NCI-H2227 treated with DMSO at 0.1 percent for 48 hours (cell line): Measurements from ENCODE around the gene SYK.

ENCODE experiments used
- DNase-seq: peaks from one replicate; lab custom pipeline; 2025; lab: John Stamatoyannopoulos, UW

The SYK gene

GRCh38 chr9:90851444-90851843, 49.8 kb downstream of the SYK start:
- no peak for DNase-seq

- DNase-seq, result no peak
These were observed 52.3 kb downstream of the SYK start for GRCh38 chr9:90853945-90854344.

GRCh38 chr9:90854637-90855175, 53.1 kb downstream of the SYK start:
- DNase-seq, result no peak

- no peak for DNase-seq
These were observed 53.7 kb downstream of the SYK start for GRCh38 chr9:90855208-90855902.

- no peak for DNase-seq
These were observed 55.5 kb downstream of the SYK start for GRCh38 chr9:90857091-90857490.

- DNase-seq, result no peak
These were observed 56.2 kb downstream of the SYK start for GRCh38 chr9:90857855-90858254.

GRCh38 chr9:90858457-90858901, 56.9 kb downstream of the SYK start:
- DNase-seq, result no peak

GRCh38 chr9:90860382-90860781, 58.8 kb downstream of the SYK start:
- DNase-seq, result no peak

GRCh38 chr9:90860826-90861225, 59.2 kb downstream of the SYK start:
- no peak for DNase-seq

GRCh38 chr9:90861380-90861779, 59.8 kb downstream of the SYK start:
- DNase-seq, result no peak

- no peak for DNase-seq
These were observed 60.5 kb downstream of the SYK start for GRCh38 chr9:90861826-90862740.

- no peak for DNase-seq
These were observed 63.2 kb downstream of the SYK start for GRCh38 chr9:90864779-90865178.

GRCh38 chr9:90867101-90867500, 65.5 kb downstream of the SYK start:
- DNase-seq, result no peak

GRCh38 chr9:90868555-90868954, 66.9 kb downstream of the SYK start:
- DNase-seq, result no peak

GRCh38 chr9:90869361-90869760, 67.7 kb downstream of the SYK start:
- DNase-seq, result no peak

- DNase-seq, result peak; percentile 87
These were observed 69.2 kb downstream of the SYK start for GRCh38 chr9:90870621-90871326.

- DNase-seq, result no peak
These were observed 69.8 kb downstream of the SYK start for GRCh38 chr9:90871327-90871935.

GRCh38 chr9:90872835-90873294, 71.2 kb downstream of the SYK start:
- DNase-seq, result no peak

GRCh38 chr9:90873422-90873821, 71.8 kb downstream of the SYK start:
- no peak for DNase-seq

- DNase-seq, result no peak
These were observed 72.6 kb downstream of the SYK start for GRCh38 chr9:90874194-90874593.

- DNase-seq, result no peak
These were observed 76.9 kb downstream of the SYK start for GRCh38 chr9:90878562-90878961.

GRCh38 chr9:90880066-90880465, 78.4 kb downstream of the SYK start:
- no peak for DNase-seq
